ENCODE measurements around the gene IL2RA. TPM values are rescaled to one million over a fixed set of nuclear protein-coding genes. Genes with fewer than 3 reads are reported as not detected.

Gene IL2RA
- total RNA-seq, 1 experiment from 2014 or later: not detected

GRCh38 chr10:6048281-6049030, 13.7 kb downstream of the IL2RA start:
- no peak for DNase-seq (ENCODE audit: low spot score)
- Histone ChIP-seq H3K36me3 (ENCODE audit: insufficient read depth, low read length, poor library complexity, severe bottlenecking) (no peaks in the 10 kb centered on the region), H3K4me1 (ENCODE audit: insufficient read depth, low read length, poor library complexity, severe bottlenecking) (no peaks in the 10 kb centered on the region), H3K27ac (ENCODE audit: low read depth, low read length, poor library complexity, severe bottlenecking) (no peak overlapping the region), H3K27me3 (replicated peaks; ENCODE audit: insufficient read depth, low read depth, low read length, poor library complexity) (peaks cover 33% of the 10 kb centered on the region), H3K9me3 (ENCODE audit: low read depth, low read length, poor library complexity, severe bottlenecking) (no peaks in the 10 kb centered on the region), H3K4me3 (ENCODE audit: low read depth, low read length, poor library complexity, severe bottlenecking) (no peak overlapping the region)
- BruUV-seq (replicated peaks): no TSS peak
- ChIA-PET CTCF (interaction anchor here (0.6 kb wide), 1 partner anchor 42 kb away, joined by 3 read pairs; no protein-coding TSS in a partner anchor), POLR2A (ENCODE audit: low non-redundant PET) (no interaction called here)
- intact Hi-C loops (cut with micrococcal nuclease; ENCODE audit: unreplicated experiment): no loop called here
- TF ChIP-seq EZH2 (IDR thresholded peaks at IDR 0.05; ENCODE audit: borderline replicate concordance, low read depth, low read length, poor library complexity, severe bottlenecking) (no peak), CTCF (conservative IDR thresholded peaks at IDR 0.05; ENCODE audit: low read depth, low read length) (no peak)

GRCh38 chr10:6047847-6048246, 14.3 kb downstream of the IL2RA start:
- DNase-seq (ENCODE audit: low spot score): no peak
- no peaks in the 10 kb centered on the region for H3K4me1 ChIP-seq (ENCODE audit: insufficient read depth, low read length, poor library complexity, severe bottlenecking)
- POLR2A ChIA-PET (ENCODE audit: low non-redundant PET): no interaction called here
- intact Hi-C loops (cut with micrococcal nuclease; ENCODE audit: unreplicated experiment): no loop called here
- no peaks in the 10 kb centered on the region for H3K36me3 ChIP-seq (ENCODE audit: insufficient read depth, low read length, poor library complexity, severe bottlenecking)
- peaks cover 35% of the 10 kb centered on the region for H3K27me3 ChIP-seq (replicated peaks; ENCODE audit: insufficient read depth, low read depth, low read length, poor library complexity)
- H3K4me3 ChIP-seq (ENCODE audit: low read depth, low read length, poor library complexity, severe bottlenecking): no peak overlapping the region
- H3K9me3 ChIP-seq (ENCODE audit: low read depth, low read length, poor library complexity, severe bottlenecking): no peaks in the 10 kb centered on the region
- no peak for TF ChIP-seq EZH2 (IDR thresholded peaks at IDR 0.05; ENCODE audit: borderline replicate concordance, low read depth, low read length, poor library complexity, severe bottlenecking)
- TF ChIP-seq CTCF (conservative IDR thresholded peaks at IDR 0.05; ENCODE audit: low read depth, low read length): no peak
- no peak overlapping the region for H3K27ac ChIP-seq (ENCODE audit: low read depth, low read length, poor library complexity, severe bottlenecking)
- BruUV-seq (replicated peaks): no TSS peak
- CTCF ChIA-PET: no interaction called here

- Histone ChIP-seq H3K36me3 (ENCODE audit: insufficient read depth, low read length, poor library complexity, severe bottlenecking) (no peaks in the 10 kb centered on the region), H3K27ac (ENCODE audit: low read depth, low read length, poor library complexity, severe bottlenecking) (no peak overlapping the region), H3K4me1 (ENCODE audit: insufficient read depth, low read length, poor library complexity, severe bottlenecking) (no peaks in the 10 kb centered on the region), H3K27me3 (replicated peaks; ENCODE audit: insufficient read depth, low read depth, low read length, poor library complexity) (peaks cover 43% of the 10 kb centered on the region), H3K4me3 (ENCODE audit: low read depth, low read length, poor library complexity, severe bottlenecking) (no peak overlapping the region), H3K9me3 (ENCODE audit: low read depth, low read length, poor library complexity, severe bottlenecking) (no peaks in the 10 kb centered on the region)
- CTCF ChIA-PET: no interaction called here
- intact Hi-C loops (cut with micrococcal nuclease; ENCODE audit: unreplicated experiment): no loop called here
- no TSS peak for BruUV-seq (replicated peaks)
- TF ChIP-seq EZH2 (IDR thresholded peaks at IDR 0.05; ENCODE audit: borderline replicate concordance, low read depth, low read length, poor library complexity, severe bottlenecking) (no peak), CTCF (conservative IDR thresholded peaks at IDR 0.05; ENCODE audit: low read depth, low read length) (no peak)
- POLR2A ChIA-PET (ENCODE audit: low non-redundant PET): no interaction called here
- no peak for DNase-seq (ENCODE audit: low spot score)
These were observed 15.2 kb downstream of the IL2RA start for GRCh38 chr10:6046773-6047611.

Measured in A673 (cell line).